ENCODE results near the gene HIC1.
A peak's percentile ranks its signal among the peaks of the same experiment; 100 is the strongest.

Gene HIC1

GRCh38 chr17:2077040-2077439 is 22.1 kb downstream of the HIC1 start:
- no peak for DNase-seq

- DNase-seq, result no peak
These were observed 26.7 kb downstream of the HIC1 start for GRCh38 chr17:2081564-2081963.

- DNase-seq, result no peak
These were observed 27.3 kb downstream of the HIC1 start for GRCh38 chr17:2082003-2082781.

GRCh38 chr17:2083613-2084035 is 28.7 kb downstream of the HIC1 start:
- DNase-seq, result peak; percentile 99

- DNase-seq, result no peak
These were observed 29.3 kb downstream of the HIC1 start for GRCh38 chr17:2084036-2084765.

DNA sequence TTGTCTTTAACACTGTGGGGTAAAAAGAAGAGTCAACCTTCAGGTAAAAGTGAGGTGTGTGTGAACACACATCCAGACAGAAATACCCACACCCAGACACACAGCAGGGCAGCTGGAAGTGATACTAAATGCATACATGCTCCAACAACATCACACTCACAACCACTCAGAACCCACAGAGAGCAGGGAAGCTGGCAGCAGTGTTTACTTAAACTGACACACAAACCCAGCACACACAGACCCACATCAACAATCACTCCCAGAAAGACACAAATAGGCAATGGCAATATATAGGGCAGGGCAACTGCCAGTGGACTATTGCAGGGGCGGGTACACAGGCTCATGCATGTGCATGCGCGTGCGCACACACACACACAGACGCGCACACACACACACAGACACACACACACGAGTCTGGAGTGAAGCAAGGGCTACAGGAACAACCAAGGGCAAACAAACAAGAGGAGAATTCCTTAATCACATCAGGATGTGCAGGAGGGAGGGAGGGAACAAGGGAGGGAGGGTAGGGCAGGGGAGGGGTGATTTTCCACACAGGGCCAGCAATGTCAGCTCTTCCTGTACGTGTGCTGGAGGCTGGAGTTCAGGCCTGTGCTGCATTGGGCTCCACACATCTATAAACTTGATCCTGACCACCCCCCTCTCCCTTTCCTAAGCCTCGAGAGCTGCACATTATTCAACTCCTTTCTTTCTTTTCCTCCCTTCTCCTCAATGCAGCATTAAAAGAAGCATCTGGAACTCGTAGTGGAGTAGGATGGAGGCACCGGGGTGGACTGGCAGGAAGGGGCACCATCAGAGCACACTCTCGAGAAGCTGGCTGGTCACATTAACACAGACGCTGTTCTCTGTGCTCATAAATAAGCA is 30.1 kb downstream of the HIC1 start:
- DNase-seq, result peak; percentile 15

DNA sequence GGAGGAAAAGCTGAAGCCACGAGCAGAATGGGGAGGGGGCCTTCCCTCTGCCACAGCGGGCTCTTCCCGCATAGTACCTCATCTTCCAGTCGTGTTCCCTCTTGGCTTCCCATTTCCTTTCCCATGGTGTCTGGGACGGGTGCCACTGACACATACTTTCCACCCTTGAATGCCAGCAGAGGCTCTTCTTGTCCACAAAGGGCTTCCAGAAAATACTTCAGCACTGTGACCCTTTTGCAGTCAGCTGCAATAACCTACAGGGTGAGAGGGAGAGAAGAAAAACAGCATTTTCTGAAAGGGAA is 30.7 kb downstream of the HIC1 start:
- DNase-seq, result no peak

DNA sequence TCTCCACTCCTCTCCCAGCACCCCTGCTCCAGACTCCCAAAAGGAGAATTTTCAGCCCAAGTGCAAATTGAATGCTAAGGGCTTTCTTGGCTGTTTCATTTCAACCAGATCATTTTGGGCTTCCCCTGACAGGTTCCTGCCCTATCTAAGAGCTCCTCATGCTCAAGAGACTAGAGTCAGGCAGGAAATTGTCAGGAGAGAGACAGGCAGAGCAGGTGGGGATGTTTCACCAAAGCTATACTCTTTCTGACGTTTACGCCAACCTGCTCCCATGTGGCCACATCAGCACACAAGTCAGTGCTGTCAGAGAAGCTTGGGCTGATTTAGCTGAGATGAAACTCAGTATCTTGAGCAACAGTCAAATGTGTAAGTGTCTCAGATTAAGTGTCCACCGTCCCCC is 31.4 kb downstream of the HIC1 start:
- DNase-seq, result no peak

- peak; percentile 99 for DNase-seq
These were observed 32.8 kb downstream of the HIC1 start for GRCh38 chr17:2087597-2088211.

DNA sequence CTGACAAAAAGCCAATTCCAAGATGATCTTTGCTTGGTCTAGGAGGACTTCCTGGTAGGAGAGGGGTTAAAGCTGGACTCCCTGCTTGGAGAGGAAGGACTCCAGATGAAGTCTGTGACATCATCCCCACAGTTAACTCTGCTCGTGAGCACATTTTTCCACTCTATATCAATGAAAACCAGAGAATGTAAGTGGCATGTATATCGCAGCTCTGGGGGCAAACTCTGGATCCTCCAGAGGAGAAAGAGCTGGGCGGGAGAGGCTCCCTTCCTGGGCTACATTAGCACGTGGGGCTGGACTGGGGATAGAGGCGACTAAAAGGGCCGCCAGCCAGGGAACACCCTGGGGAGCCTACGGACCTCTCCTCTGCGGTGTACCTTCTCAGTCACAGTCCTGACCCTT is 34.1 kb downstream of the HIC1 start:
- peak; percentile 48 for DNase-seq

- DNase-seq, result no peak
These were observed 35.3 kb downstream of the HIC1 start for GRCh38 chr17:2090210-2090641.

DNA sequence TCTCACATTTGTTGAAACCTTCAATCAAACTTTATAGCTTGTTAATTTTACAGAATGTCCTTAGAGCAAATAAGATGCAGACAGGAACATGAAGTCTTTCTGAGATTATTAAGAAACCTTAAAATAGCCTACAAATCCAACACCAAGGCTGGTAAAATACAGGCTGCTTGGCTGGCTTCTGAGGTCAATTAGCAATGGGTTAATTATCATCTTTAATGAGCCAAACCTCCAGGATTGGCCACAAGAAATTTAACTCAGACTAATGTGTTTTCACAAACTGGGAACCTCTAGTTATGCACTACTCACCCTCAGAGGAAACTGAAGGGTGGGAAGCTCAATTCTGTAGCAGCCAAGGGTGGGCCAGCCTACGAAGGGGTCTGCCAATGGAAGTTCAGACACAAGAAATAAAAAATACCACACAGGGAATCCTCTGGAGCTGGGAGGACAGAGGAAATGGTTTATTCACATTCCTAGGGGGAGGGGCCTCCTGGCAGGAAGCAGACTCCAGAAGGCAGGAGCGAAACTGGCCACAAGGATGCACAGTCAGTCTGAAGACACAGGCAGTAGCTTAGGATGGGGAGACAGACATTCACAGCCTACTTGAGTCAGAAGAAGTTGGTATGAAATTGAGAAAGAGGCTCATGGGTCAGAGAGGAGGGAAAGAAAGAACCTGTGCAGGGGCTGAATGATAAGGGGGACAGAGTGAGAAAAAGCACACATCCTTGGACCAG is 36.1 kb downstream of the HIC1 start:
- DNase-seq, result no peak

GRCh38 chr17:2092253-2092652 is 37.4 kb downstream of the HIC1 start:
- DNase-seq, result no peak

- no peak for DNase-seq
These were observed 38.4 kb downstream of the HIC1 start for GRCh38 chr17:2093349-2093748.

DNA sequence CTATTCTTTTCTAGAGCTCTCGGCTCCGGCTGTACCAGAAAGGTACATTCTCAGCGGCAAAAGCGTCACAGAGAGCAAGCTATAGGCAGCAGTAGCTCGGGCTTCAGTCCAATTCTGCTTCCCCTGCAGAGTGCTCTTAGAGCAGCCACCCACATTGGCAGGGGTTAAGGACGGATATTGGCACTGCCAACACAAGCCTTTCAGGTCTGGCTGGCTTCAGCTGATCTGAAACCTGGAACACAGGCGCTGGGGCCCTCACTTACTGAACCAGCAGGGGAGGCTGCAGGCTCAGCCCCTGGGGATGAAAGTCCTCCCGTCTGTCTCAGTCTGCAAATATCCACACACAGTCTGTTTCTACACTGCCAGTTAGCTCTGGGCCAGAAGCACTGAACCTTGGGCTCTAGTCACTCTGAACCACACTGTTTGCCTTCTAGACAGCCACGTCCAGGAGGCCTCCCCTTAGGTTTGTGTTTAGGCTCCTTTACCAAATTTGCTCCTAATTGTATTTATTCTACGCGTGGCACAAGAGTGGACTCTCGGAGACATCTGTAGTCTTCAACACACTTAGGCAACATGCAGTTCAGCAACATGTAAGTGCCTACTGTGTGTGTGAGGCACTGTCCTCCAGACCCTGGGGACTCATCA is 40.1 kb downstream of the HIC1 start:
- DNase-seq, result no peak

DNA sequence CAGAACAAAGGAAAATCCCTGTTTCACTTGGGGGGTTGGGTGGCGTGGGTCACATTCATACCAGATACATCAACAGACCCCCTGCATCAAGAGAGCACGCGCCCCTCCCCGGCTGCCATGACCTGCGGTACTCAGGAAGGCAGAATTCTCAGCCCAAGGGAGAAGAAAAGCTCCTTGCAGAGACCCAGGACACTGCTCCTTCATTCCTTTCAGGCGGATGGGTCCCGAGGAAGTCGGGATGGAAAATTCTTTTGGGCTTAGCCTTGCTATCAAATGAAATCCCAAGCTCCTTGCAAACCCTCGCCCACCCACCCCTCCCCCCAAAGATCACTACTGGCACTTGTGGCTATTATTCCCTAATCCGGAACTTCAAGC is 40.6 kb downstream of the HIC1 start:
- DNase-seq, result no peak

- DNase-seq, result no peak
These were observed 46.8 kb downstream of the HIC1 start for GRCh38 chr17:2101448-2102257.

DNA sequence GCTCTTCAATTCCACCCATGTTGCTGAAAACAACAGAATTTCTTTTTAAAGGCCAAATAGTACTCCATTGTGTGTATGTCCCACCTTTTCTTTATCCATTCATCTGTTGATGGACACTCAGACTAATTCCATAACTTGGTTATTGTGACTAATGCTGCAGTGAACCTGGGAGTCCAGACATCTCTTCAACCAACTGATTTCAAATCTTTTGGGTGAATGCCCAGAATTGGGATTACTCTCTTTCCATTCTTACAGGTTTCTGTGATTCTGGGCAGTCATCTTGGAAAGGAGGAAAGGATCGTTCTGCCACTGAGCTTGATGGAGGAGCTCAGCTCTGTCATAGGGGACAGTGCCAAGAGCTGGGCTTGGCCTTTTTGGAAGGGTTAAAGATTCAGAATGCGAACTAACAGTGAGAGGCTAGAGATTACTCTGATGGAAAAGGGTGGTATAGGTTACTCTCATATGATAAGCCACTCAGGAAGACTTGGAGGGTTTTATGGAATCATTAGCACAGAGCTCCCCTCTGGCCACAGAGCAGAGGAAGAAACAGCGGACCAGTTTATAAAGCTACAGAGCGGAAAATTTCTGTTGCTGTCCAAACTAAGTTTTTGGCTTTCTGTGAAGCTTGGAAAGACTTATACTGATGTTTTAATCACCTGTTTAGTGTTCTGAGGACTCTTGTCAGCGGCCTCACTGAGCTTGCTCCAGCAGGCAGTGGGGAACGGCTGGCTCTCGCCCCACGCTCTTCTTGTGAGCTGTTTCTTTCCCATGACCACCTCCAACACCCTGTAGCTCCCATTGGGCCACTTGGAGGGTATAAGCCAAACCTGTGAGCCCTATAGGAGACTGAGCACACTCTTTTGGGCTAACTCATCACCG is 48.3 kb downstream of the HIC1 start:
- DNase-seq, result no peak

DNA sequence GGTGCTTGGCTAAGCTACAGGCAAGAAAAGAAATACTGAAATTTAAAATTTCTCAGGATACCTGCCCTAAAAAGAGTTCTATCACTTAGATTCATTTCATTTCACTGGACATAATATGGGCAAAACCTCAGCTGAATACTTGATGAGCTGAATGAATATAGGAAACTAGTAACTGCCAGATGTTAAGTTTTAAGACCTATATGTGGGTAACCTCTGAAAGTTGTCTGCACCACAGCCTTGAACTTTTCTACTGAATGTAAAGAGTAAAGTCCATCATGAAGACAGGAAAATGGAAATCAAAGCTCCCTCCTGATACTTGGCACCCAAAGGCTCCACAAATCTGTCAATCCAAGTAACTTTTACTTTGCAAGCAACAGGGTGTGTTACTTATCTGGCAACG is 50.8 kb downstream of the HIC1 start:
- no peak for DNase-seq

Data from MV-4-11 (cell line).